NT2/D1 (cell line): ENCODE results near the gene DDX51.

Experiments used
- DNase-seq: peaks from one replicate; pipeline ENCODE4 v3.0.0-alpha.2; 2011; ENCODE audit warnings: low read depth, low spot score
- H3K27me3 ChIP-seq: 2 replicates; pipeline ENCODE4 v1.6.0; 2011; ENCODE audit warnings: mild to moderate bottlenecking; ENCODE audit not compliant: insufficient read length, insufficient read depth
- H3K36me3 ChIP-seq: 2 replicates; pipeline ENCODE4 v1.6.1; 2011; ENCODE audit warnings: mild to moderate bottlenecking, low read length, mixed read lengths; ENCODE audit not compliant: insufficient read depth, insufficient read length
- H3K4me1 ChIP-seq: 2 replicates; pipeline ENCODE4 v1.5.1; 2011; ENCODE audit not compliant: insufficient read depth, insufficient read length
- H3K4me3 ChIP-seq: 2 replicates; pipeline ENCODE4 v1.5.1; 2011; ENCODE audit warnings: low read depth; ENCODE audit not compliant: insufficient read length
- H3K9ac ChIP-seq: 2 replicates; pipeline ENCODE4 v1.6.0; 2011; ENCODE audit warnings: low read depth; ENCODE audit not compliant: insufficient read length
- H3K9me3 ChIP-seq: 2 replicates; pipeline ENCODE4 v1.5.1; 2011; ENCODE audit warnings: mild to moderate bottlenecking, low read length; ENCODE audit not compliant: insufficient read depth
- SUZ12 ChIP-seq: IDR thresholded peaks from 2 replicates; pipeline ENCODE4 v1.6.1; 2011; ENCODE audit not compliant: insufficient read length, insufficient read depth; ENCODE audit errors: extremely low read depth
- YY1 ChIP-seq: IDR thresholded peaks from 2 replicates; pipeline ENCODE4 v1.6.1; 2011; ENCODE audit not compliant: insufficient read length, insufficient read depth
- ZNF274 ChIP-seq: IDR thresholded peaks from 2 replicates; pipeline ENCODE4 v1.6.1; 2011; ENCODE audit warnings: mild to moderate bottlenecking, low read depth, low read length

DDX51 gene

GRCh38 chr12:132100306-132101065 lies 43.6 kb downstream of the DDX51 start:
- TF ChIP-seq ZNF274 (no peak), YY1 (no peak), SUZ12 (no peak)
- Histone ChIP-seq H3K36me3 (peaks cover 45% of the 10 kb centered on the region), H3K27me3 (no peaks in the 10 kb centered on the region), H3K4me3 (no peak overlapping the region), H3K4me1 (peaks cover 4% of the 10 kb centered on the region), H3K9ac (no peak overlapping the region), H3K9me3 (peaks cover 13% of the 10 kb centered on the region)
- no peak for DNase-seq

DNA sequence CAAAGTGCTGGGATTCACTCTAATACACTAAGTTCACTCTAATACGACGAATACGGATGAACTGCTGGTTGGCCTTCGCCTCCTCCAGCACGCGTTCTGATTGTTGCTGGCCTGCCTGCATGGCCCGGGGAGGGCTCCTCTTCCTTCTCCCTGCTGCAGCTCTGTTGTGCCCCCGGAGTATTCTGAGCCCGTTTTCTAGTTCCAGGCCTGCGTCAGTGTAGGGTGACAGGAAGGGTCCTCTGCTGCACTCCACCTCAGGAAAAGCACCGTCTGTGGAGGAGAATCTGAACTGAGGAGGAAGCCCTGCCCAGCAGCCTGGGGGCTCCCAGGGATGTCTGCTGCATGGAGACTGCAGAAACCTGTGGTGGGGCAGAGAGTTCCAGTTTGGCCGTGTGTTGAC lies 44.4 kb downstream of the DDX51 start:
- peaks cover 4% of the 10 kb centered on the region for H3K4me1 ChIP-seq
- DNase-seq: no peak
- H3K27me3 ChIP-seq: no peaks in the 10 kb centered on the region
- no peak for TF ChIP-seq ZNF274
- no peak overlapping the region for H3K4me3 ChIP-seq
- peaks cover 40% of the 10 kb centered on the region for H3K36me3 ChIP-seq
- no peak overlapping the region for H3K9ac ChIP-seq
- H3K9me3 ChIP-seq: peaks cover 17% of the 10 kb centered on the region

- H3K9ac ChIP-seq: no peak overlapping the region
- no peaks in the 10 kb centered on the region for H3K27me3 ChIP-seq
- no peaks in the 10 kb centered on the region for H3K4me1 ChIP-seq
- no peak for TF ChIP-seq SUZ12
- no peak for TF ChIP-seq ZNF274
- TF ChIP-seq YY1: no peak
- no peak overlapping the region for H3K4me3 ChIP-seq
- peaks cover 41% of the 10 kb centered on the region for H3K36me3 ChIP-seq
- DNase-seq: no peak
- peaks cover 22% of the 10 kb centered on the region for H3K9me3 ChIP-seq
Measured at GRCh38 chr12:132095520-132096409, 48.4 kb downstream of the DDX51 start.

DNA sequence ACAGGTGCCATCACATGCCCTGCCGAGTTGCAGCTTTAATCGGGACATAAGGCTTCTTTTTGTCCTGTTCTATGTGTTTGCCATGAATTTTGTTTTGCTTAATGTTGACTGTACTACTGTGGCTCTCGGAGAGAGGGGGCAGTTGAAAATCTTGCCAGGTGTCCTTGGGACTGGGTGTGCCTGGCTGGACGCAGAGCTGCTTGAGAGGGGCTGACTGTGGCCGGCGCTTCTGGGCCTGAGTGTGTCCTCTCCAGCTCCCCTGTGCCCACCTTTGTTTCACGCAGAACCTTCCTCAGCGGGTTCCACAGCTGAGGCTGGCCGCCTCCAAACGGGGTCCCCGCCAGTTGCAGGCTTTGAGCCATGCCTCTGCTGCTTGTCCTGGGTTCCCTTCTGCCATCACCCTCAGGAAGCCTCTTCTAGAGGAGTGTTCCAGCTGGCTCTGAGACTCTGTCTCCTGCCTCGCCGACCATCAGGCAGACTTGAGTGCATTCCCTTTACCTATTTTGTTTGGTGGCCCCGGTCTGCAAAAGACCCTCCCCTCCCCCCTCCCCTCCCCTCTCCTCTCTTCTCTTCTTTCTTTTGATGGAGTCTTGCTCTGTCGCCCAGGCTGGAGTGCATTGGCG lies 49.7 kb downstream of the DDX51 start:
- no peak for DNase-seq
- H3K9me3 ChIP-seq: peaks cover 22% of the 10 kb centered on the region
- H3K36me3 ChIP-seq: peaks cover 35% of the 10 kb centered on the region
- no peak for TF ChIP-seq YY1
- TF ChIP-seq ZNF274: no peak
- TF ChIP-seq SUZ12: no peak
- H3K9ac ChIP-seq: no peak overlapping the region
- no peak overlapping the region for H3K4me3 ChIP-seq
- no peaks in the 10 kb centered on the region for H3K27me3 ChIP-seq
- no peaks in the 10 kb centered on the region for H3K4me1 ChIP-seq

GRCh38 chr12:132089407-132089910 lies 54.7 kb downstream of the DDX51 start:
- Histone ChIP-seq H3K9me3 (peaks cover 5% of the 10 kb centered on the region; the same call in 1 of the 2 replicates), H3K4me3 (no peak overlapping the region), H3K9ac (no peak overlapping the region), H3K27me3 (no peaks in the 10 kb centered on the region), H3K4me1 (peaks cover 4% of the 10 kb centered on the region), H3K36me3 (peaks cover 37% of the 10 kb centered on the region)
- DNase-seq: no peak
- TF ChIP-seq YY1: no peak
